Endothelial cell (in vitro differentiated cells): Measurements from ENCODE around the gene CA5A. TPM values are rescaled to one million over a fixed set of nuclear protein-coding genes. Genes with fewer than 3 reads are reported as not detected.

ENCODE experiments used
- DNase-seq: peaks from one replicate; pipeline ENCODE4 v3.0.0; 2021; ENCODE audit warnings: low spot score
- H3K27ac Mint-ChIP-seq: one replicate; pipeline ENCODE4 v1.8.0; 2021; ENCODE audit warnings: mixed read lengths, inconsistent platforms; ENCODE audit not compliant: unreplicated experiment
- H3K27me3 Mint-ChIP-seq: one replicate; pipeline ENCODE4 v1.8.0; 2021; ENCODE audit warnings: mild to moderate bottlenecking, moderate library complexity, mixed read lengths, inconsistent platforms; ENCODE audit not compliant: unreplicated experiment
- H3K36me3 Mint-ChIP-seq: one replicate; pipeline ENCODE4 v1.8.0; 2021; ENCODE audit warnings: mild to moderate bottlenecking, low read depth, mixed read lengths, inconsistent platforms; ENCODE audit not compliant: unreplicated experiment
- H3K4me1 Mint-ChIP-seq: one replicate; pipeline ENCODE4 v1.8.0; 2021; ENCODE audit warnings: mild to moderate bottlenecking, mixed read lengths, inconsistent platforms; ENCODE audit not compliant: unreplicated experiment
- H3K4me3 Mint-ChIP-seq: one replicate; pipeline ENCODE4 v1.8.0; 2021; ENCODE audit warnings: mild to moderate bottlenecking, mixed read lengths, inconsistent platforms; ENCODE audit not compliant: unreplicated experiment
- H3K9me3 Mint-ChIP-seq: one replicate; pipeline ENCODE4 v1.8.0; 2021; ENCODE audit warnings: mixed read lengths, inconsistent platforms; ENCODE audit not compliant: unreplicated experiment
- total RNA-seq: library from RNA; stranded (reverse); fragmentation: NEBNext Ultra II Directional; extraction: Animal tissue kit (Norgen Biotek cat#: 25700); gene quantifications from one replicate; pipeline ENCODE4 v1.2.1, GENCODE V29; 2021; ENCODE audit not compliant: unreplicated experiment
- TF ChIP-seq, protein P1 (sequence below): fragments of 200-600 bp; sonication (generic); IDR thresholded peaks from one replicate; pipeline ENCODE4 v1.5.0; 2021; ENCODE audit warnings: antibody characterized with exemption; ENCODE audit not compliant: unreplicated experiment

CA5A gene
- total RNA-seq, 1 donor from 2014 or later, result not detected

DNA sequence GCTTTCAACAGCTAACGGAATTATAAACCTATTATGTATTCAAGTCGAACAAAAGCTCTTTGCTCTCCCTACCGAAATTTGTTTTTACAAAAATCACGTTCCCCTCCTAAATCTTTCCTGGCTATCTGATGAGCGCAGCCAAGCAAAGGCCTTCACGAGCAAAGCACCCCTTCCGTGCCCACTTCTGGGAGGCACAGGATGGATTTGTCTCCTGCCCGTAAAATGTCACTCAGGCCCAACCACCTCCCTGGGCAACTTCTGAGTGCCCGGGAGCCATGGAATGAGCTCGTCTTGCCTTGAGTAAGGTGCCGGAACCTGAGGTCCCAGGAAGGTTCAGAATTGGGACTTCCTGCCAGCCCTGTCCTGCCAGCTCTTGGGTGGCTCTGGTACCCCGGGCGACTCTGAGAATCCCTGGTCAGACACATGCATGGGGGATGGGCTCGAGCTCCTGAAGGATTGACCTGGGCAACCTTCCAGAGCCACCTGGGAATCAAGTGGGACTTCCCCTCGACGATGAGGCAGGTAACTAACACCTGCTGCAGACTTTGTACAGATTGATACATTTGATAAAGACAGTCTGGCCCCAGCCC, 86.8 kb downstream of the CA5A start:
- peaks cover 7% of the 10 kb centered on the region for H3K36me3 Mint-ChIP-seq
- no peak overlapping the region for H3K27ac Mint-ChIP-seq
- H3K27me3 Mint-ChIP-seq, result peaks cover 4% of the 10 kb centered on the region
- H3K4me3 Mint-ChIP-seq, result no peak overlapping the region
- TF ChIP-seq, protein P1, sequence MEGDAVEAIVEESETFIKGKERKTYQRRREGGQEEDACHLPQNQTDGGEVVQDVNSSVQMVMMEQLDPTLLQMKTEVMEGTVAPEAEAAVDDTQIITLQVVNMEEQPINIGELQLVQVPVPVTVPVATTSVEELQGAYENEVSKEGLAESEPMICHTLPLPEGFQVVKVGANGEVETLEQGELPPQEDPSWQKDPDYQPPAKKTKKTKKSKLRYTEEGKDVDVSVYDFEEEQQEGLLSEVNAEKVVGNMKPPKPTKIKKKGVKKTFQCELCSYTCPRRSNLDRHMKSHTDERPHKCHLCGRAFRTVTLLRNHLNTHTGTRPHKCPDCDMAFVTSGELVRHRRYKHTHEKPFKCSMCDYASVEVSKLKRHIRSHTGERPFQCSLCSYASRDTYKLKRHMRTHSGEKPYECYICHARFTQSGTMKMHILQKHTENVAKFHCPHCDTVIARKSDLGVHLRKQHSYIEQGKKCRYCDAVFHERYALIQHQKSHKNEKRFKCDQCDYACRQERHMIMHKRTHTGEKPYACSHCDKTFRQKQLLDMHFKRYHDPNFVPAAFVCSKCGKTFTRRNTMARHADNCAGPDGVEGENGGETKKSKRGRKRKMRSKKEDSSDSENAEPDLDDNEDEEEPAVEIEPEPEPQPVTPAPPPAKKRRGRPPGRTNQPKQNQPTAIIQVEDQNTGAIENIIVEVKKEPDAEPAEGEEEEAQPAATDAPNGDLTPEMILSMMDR, result no peak
- H3K4me1 Mint-ChIP-seq, result peaks cover 4% of the 10 kb centered on the region
- no peak for DNase-seq
- H3K9me3 Mint-ChIP-seq, result no peaks in the 10 kb centered on the region

DNA sequence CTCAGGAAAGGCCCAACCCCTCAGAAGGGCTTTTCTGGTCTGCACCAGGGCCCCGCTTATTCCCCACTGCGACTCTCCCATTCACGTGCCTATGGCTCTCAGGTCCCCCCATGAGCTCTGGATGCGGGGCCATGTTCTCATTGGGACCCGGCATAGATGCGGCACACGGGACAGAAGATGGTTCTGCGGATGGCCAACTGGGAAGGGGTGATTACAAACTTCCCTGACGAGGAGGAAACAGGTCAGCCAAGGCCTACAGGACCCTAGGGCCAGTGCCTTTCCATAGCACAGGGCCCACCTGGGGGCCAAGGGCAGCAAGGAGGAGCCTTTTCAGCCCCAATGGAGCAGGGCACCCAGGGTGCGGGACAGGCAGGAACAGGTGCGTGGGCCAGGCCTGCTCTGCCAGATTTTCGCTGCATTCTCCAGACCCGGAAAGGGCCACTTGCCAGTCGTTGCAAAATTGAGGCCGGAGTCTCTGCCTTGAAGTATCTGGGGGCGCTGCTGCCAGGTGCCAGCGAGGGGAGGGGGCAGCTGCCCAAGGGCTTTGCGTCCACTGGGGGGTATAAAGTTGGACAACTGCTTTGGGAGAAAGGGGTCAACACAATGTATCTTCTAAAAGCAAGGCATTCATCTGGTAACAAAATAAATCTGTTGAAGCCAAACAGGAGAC, 87.5 kb downstream of the CA5A start:
- no peaks in the 10 kb centered on the region for H3K9me3 Mint-ChIP-seq
- TF ChIP-seq, protein P1, result no peak
- H3K27me3 Mint-ChIP-seq, result peaks cover 4% of the 10 kb centered on the region
- no peak for DNase-seq
- peaks cover 4% of the 10 kb centered on the region for H3K4me1 Mint-ChIP-seq
- H3K27ac Mint-ChIP-seq, result no peak overlapping the region
- H3K36me3 Mint-ChIP-seq, result peaks cover 7% of the 10 kb centered on the region
- H3K4me3 Mint-ChIP-seq, result no peak overlapping the region

DNA sequence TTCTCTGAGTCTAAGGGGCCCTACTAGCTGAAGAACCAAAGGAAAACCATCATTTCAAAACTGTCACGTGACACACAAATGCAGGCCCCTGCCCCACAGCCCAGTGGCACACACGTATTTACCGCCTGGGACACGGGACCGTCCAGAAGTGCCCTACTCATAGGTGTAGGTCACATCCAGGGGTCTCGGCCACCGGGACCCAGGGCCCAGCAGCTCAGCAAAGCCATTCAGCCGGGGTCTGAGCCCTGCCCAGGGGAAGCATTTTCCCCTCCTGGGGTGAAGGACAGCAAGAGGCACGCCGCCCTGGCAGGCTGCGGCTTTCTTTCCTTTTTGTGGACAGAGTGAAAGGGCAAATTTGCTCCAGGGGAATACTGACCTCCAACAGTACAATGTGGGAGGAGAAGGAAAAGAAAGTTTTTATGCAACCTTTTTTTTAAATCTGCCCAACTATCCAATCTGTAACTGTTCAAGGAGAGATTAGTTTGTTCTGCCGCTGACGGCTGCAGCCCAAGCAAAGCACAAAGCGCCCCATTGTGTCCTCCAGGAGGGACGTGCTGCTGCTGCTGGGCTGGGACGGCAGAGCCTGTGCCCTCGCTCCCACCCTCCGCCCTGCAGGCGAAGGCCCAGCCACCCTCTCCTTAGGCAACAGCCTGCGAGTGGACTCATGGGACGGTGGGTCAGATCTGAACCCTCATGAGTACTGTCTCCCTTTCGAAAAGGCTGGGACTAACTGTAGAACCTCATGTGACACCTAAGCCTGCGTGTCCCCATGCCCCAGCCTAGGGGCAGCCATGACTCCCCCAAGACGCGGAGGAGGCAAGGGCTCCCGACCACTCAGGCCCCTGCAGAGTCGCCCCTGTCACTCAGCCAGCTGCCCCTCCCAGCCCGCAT, 88.3 kb downstream of the CA5A start:
- Mint-ChIP-seq H3K36me3 (peaks cover 7% of the 10 kb centered on the region), H3K9me3 (no peaks in the 10 kb centered on the region), H3K4me1 (peaks cover 3% of the 10 kb centered on the region), H3K27ac (no peak overlapping the region), H3K4me3 (no peak overlapping the region), H3K27me3 (peaks cover 1% of the 10 kb centered on the region)
- DNase-seq, result no peak
- TF ChIP-seq, protein P1, result no peak

DNA sequence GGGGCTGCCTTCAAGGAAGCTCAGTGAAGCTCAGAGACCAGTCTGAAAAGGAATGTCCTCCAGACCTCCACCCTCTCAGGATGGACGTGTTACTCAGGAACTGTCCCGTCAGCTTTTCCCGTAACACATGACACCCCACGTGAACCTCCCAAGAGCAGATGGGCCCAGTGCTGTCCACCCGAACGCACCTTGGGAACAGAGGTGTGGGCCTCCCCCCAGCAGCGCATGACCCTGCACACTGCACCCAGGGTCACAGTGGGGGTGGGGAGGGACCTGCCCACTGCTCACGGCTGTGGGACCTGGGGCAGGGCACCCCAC, 88.9 kb downstream of the CA5A start:
- Mint-ChIP-seq H3K27ac (no peak overlapping the region), H3K4me3 (no peak overlapping the region), H3K36me3 (peaks cover 7% of the 10 kb centered on the region), H3K27me3 (no peaks in the 10 kb centered on the region), H3K9me3 (no peaks in the 10 kb centered on the region), H3K4me1 (peaks cover 3% of the 10 kb centered on the region)
- DNase-seq, result no peak
- TF ChIP-seq, protein P1, result no peak
